CD8-positive, alpha-beta memory T cell (primary cell): ENCODE results near the gene AHRR. TPM values are rescaled to one million over a fixed set of nuclear protein-coding genes. Genes with fewer than 3 reads are reported as not detected.
"Not testable (repeated sequence)": the region's sequence is repeated elsewhere in the genome, so short reads cannot be mapped to it uniquely, and the experiment has no call there.

Source experiments
- CTCF ChIA-PET: fragments of 350-600 bp; sonication (Branson Sonifier 250); formaldehyde crosslinking; loops from one replicate; lab custom pipeline; 2021; ENCODE audit warnings: antibody characterized with exemption; lab: Charles Lee
- POLR2A ChIA-PET: fragments of 350-600 bp; sonication (Branson Sonifier 250); formaldehyde crosslinking; loops from one replicate; lab custom pipeline; 2021; ENCODE audit warnings: antibody characterized with exemption; lab: Charles Lee
- DNase-seq, 5 donors: peaks; one replicate each; pipeline versions ENCODE4 v3.0.0 to v3.0.0-alpha.2; 2020 to 2022; ENCODE audit warnings: mixed read lengths in 1 of 5
- H3K27ac ChIP-seq: one replicate; pipeline ENCODE4 v1.7.0; 2013; ENCODE audit warnings: low read depth, mild to moderate bottlenecking, low read length, moderate library complexity
- H3K27me3 ChIP-seq: 2 replicates; pipeline ENCODE4 v1.7.0; 2013; ENCODE audit warnings: low read length, mild to moderate bottlenecking; ENCODE audit not compliant: insufficient read depth, poor library complexity, severe bottlenecking
- H3K36me3 ChIP-seq: 2 replicates; pipeline ENCODE4 v1.7.0; 2013; ENCODE audit warnings: mild to moderate bottlenecking, low read length, moderate library complexity; ENCODE audit not compliant: insufficient read depth
- H3K4me1 ChIP-seq: 2 replicates; pipeline ENCODE4 v1.7.0; 2013; ENCODE audit warnings: mild to moderate bottlenecking, low read length, moderate library complexity; ENCODE audit not compliant: insufficient read depth
- H3K4me3 ChIP-seq: 2 replicates; pipeline ENCODE4 v1.7.0; 2013; ENCODE audit warnings: mild to moderate bottlenecking, low read length
- H3K9me3 ChIP-seq: 2 replicates; pipeline ENCODE4 v1.7.0; 2013; ENCODE audit warnings: mild to moderate bottlenecking, low read length
- H3K27ac Mint-ChIP-seq, 8 donors: one replicate each; pipeline ENCODE4 v1.8.0; 2020 to 2021; ENCODE audit warnings: mixed read lengths in 8 of 8, mild to moderate bottlenecking in 6 of 8, inconsistent platforms in 3 of 8, moderate library complexity in 3 of 8
- H3K27me3 Mint-ChIP-seq, 2 donors: one replicate each; pipeline ENCODE4 v1.8.0; 2020 to 2021; ENCODE audit warnings: mixed read lengths in 2 of 2, mild to moderate bottlenecking in 1 of 2, moderate library complexity in 1 of 2
- H3K36me3 Mint-ChIP-seq, 3 donors: one replicate each; pipeline ENCODE4 v1.8.0; 2020 to 2021; ENCODE audit warnings: mixed read lengths in 3 of 3, inconsistent platforms in 1 of 3, mild to moderate bottlenecking in 1 of 3
- H3K4me1 Mint-ChIP-seq, 3 donors: one replicate each; pipeline ENCODE4 v1.8.0; 2020 to 2021; ENCODE audit warnings: mixed read lengths in 3 of 3, inconsistent platforms in 1 of 3, mild to moderate bottlenecking in 1 of 3
- H3K4me3 Mint-ChIP-seq, 7 donors: one replicate each; pipeline ENCODE4 v1.8.0; 2020 to 2021; ENCODE audit warnings: mixed read lengths in 7 of 7, mild to moderate bottlenecking in 6 of 7, moderate library complexity in 4 of 7, inconsistent platforms in 2 of 7
- H3K9me3 Mint-ChIP-seq, 5 donors: one replicate each; pipeline ENCODE4 v1.8.0; 2020 to 2022; ENCODE audit warnings: mixed read lengths in 5 of 5, mild to moderate bottlenecking in 3 of 5, moderate library complexity in 2 of 5, inconsistent platforms in 1 of 5
- polyA plus RNA-seq: library from polyadenylated mRNA; unstranded; fragments of 300-500 nt; fragmentation: Illumina TruSeq; gene quantifications from one replicate; pipeline ENCODE4 v1.2.3, GENCODE V29; 2021
- total RNA-seq, 2 experiments: library from RNA; stranded (reverse); gene quantifications; one replicate each; pipeline ENCODE4 v1.2.3, GENCODE V29; 2021

Gene AHRR
- total and polyA plus RNA-seq, 3 experiments from 2014 or later = 31.7 to 38.2 TPM; not detected in 1

DNA sequence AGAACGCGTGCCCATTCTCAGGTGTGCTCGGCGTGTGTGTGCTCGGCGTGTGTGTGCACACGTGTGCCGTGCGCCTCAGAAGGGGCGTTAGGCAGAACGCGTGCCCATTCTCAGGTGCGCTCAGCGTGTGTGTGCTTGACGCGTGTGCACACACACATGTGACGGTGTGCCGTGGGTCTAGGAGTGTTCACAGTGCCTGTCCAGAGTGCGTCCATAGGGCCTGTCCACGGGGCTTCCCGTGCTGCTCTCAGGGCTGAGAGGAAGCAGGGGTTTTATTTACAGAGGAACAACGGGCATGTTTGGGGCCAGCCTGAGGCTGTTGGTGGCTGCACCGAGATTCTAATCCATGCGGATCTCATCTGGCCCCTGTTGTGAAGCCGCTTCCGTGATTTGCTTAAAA is 14.2 kb upstream of the AHRR start:
- H3K36me3 ChIP-seq = peaks cover 34% of the 10 kb centered on the region
- no peaks in the 10 kb centered on the region for H3K27me3 Mint-ChIP-seq
- CTCF ChIA-PET = no interaction called here

DNA sequence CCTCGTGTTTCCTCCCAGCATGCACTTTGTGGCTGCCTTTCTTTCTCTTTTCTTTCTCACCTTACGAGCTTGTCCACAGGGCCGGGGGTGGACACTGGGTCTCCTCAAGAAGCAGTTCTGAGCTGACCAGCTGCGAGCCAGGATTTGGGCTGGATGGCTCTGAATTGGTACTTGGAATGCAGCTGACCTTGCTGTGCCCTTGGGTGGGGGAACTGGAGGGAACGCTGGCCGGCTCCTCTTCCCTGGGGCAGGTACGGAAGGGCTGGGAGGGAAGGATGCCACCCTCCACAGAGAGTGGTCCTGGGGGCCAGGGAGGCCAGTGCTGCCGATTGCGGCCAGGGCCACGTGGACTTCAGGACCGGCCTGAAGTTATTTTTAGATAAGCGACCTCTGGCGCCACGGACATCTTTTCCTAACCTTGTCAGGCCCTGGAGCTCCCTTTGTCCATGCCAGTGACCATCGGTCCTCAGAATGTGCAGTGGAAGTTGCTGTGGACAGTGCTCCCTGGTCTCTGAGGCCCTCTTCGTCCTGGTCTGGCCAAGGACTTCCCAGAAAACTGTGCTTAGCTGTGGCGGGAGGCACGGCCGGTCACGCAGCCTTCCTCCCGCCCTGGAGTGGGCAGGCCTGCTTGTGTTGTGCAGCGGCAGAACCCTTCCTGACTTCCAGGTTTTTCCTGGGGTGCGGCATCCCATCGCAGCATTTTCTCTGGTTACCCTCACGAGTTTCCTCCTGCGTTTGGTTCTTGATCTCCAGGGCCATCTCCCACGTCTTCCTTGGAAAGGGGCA is 13.5 kb upstream of the AHRR start:
- Mint-ChIP-seq H3K9me3 (no peaks in the 10 kb centered on the region), H3K27me3 (no peaks in the 10 kb centered on the region), H3K4me3 (no peak overlapping the region), H3K36me3 (peaks cover 0 to 78% (median 5%) of the 10 kb centered on the region in 3 donors), H3K27ac (no peak overlapping the region), H3K4me1 (peaks cover 0 to 13% (median 4%) of the 10 kb centered on the region in 3 donors)
- Histone ChIP-seq H3K36me3 (peaks cover 37% of the 10 kb centered on the region), H3K4me3 (no peak overlapping the region), H3K27me3 (no peaks in the 10 kb centered on the region), H3K27ac (no peak overlapping the region), H3K4me1 (no peaks in the 10 kb centered on the region), H3K9me3 (no peaks in the 10 kb centered on the region)
- ChIA-PET CTCF (interaction anchor here (1.0 kb wide), 1 partner anchor 9 kb away, joined by 3 read pairs; no protein-coding TSS in a partner anchor), POLR2A (interaction anchor here (1.0 kb wide), 1 partner anchor 9 kb away, joined by 3 read pairs; no protein-coding TSS in a partner anchor)
- peak in 1 of 5 donors; percentile 38 for DNase-seq

More for the DNA sequence above, 14.2 kb upstream of the AHRR start:
- no peak overlapping the region for H3K27ac ChIP-seq
- Mint-ChIP-seq H3K27ac (no peak overlapping the region), H3K9me3 (no peaks in the 10 kb centered on the region), H3K4me3 (no peak overlapping the region), H3K36me3 (peaks cover 0 to 74% (median 5%) of the 10 kb centered on the region in 3 donors), H3K4me1 (peaks cover 7 to 20% (median 9%) of the 10 kb centered on the region in 3 donors)
- H3K4me3 ChIP-seq = no peak overlapping the region
- H3K4me1 ChIP-seq = no peaks in the 10 kb centered on the region
- no peaks in the 10 kb centered on the region for H3K9me3 ChIP-seq
- no peaks in the 10 kb centered on the region for H3K27me3 ChIP-seq
- POLR2A ChIA-PET = no interaction called here
- DNase-seq = peak in 1 of 5 donors; percentile 9

DNA sequence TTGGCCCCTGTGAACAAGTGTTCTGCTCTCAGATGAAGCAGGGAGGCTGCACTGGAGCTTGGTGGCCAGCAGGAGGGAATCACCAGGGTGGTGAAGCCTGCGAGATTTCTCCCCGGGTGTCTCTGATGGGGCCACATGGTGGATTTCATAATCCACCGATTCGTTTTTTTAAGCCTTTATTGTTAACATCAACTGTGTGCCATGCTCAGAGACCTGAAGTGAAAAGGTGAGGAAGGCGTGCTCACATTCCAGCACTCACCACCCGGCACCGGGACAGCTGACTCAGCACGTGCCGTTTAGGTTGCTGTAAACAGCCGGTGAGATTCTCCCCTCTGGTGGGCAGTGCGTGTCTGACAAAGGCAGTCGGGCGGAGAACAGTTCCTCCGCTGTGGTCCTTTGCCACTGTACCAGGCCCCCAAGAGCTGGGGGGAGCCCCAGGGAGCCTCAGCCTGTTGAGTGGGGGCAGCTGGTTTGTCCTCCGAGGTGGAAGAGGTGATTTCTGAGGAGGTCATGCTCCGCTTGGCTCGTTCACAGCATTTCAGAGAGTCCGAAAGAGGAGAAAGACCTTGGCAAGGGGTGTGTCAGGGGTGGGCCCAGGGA is 12.7 kb upstream of the AHRR start:
- H3K9me3 ChIP-seq = no peaks in the 10 kb centered on the region
- ChIA-PET POLR2A (interaction anchor here (1.0 kb wide), 1 partner anchor 8 kb away, joined by 3 read pairs; no protein-coding TSS in a partner anchor), CTCF (interaction anchor here (1.0 kb wide), 1 partner anchor 9 kb away, joined by 3 read pairs; no protein-coding TSS in a partner anchor)
- DNase-seq = peak in 1 of 5 donors; percentile 33
- H3K27me3 Mint-ChIP-seq = no peaks in the 10 kb centered on the region
- H3K27ac ChIP-seq = no peak overlapping the region
- H3K4me1 ChIP-seq = no peaks in the 10 kb centered on the region
- H3K36me3 ChIP-seq = peaks cover 43% of the 10 kb centered on the region
- peaks cover 0 to 80% (median 5%) of the 10 kb centered on the region in 3 donors for H3K36me3 Mint-ChIP-seq
- H3K27me3 ChIP-seq = no peaks in the 10 kb centered on the region
- no peak overlapping the region for H3K4me3 ChIP-seq
- H3K4me3 Mint-ChIP-seq = no peak overlapping the region
- H3K27ac Mint-ChIP-seq = no peak overlapping the region
- peaks cover 0 to 8% (median 4%) of the 10 kb centered on the region in 3 donors for H3K4me1 Mint-ChIP-seq
- no peaks in the 10 kb centered on the region for H3K9me3 Mint-ChIP-seq

DNA sequence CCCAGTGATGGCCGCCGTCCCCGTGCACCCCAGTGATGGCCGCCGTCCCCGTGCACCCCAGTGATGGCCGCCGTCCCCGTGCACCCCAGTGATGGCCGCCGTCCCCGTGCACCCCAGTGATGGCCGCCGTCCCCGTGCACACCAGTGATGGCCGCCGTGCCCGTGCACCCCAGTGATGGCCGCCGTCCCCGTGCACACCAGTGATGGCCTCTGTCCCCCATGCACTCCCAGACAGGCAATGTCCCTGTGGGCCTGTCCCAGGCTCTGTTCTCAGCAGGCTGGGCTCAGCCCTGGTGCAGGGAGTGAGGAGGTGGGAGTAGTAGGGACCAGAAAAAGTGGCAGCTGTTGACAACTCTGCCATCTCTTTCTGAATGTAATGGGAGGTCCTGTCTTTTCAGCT is 11.7 kb upstream of the AHRR start:
- H3K27me3 ChIP-seq, H3K4me3 Mint-ChIP-seq, POLR2A ChIA-PET, H3K4me1 ChIP-seq, H3K27me3 Mint-ChIP-seq, H3K27ac ChIP-seq, H3K27ac Mint-ChIP-seq, H3K4me3 ChIP-seq, DNase-seq, H3K4me1 Mint-ChIP-seq, H3K9me3 Mint-ChIP-seq, CTCF ChIA-PET, H3K9me3 ChIP-seq: not testable (repeated sequence)
- peaks cover 48% of the 10 kb centered on the region for H3K36me3 ChIP-seq
- H3K36me3 Mint-ChIP-seq = peaks cover 3 to 84% (median 12%) of the 10 kb centered on the region in 3 donors

DNA sequence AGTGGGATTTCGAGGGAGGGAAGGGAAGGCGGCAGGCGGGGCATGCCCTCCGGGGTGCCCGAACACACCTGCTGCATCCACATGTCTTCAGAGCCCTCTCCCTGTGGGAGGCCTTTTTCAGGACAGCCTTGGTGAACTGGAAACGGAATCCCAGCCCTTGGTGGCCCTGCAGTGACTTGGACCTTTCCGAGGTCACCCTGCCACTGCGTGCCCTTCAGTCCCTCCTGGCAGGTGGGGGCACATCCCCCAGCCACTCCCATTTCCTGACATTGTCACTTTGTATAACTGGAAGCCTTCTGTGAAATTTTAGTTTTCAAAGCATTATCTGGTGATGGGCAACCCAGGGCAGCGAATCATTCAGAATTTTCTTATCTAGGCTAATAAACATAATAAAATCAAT is 11.0 kb upstream of the AHRR start:
- Mint-ChIP-seq H3K4me1 (peaks cover 0 to 8% (median 2%) of the 10 kb centered on the region in 3 donors), H3K27me3 (no peaks in the 10 kb centered on the region), H3K4me3 (no peak overlapping the region), H3K36me3 (peaks cover 3 to 85% (median 13%) of the 10 kb centered on the region in 3 donors), H3K9me3 (no peaks in the 10 kb centered on the region), H3K27ac (peak overlapping the region in 1 of 8 donors; percentile 33)
- Histone ChIP-seq H3K4me3 (no peak overlapping the region), H3K27me3 (no peaks in the 10 kb centered on the region), H3K36me3 (peaks cover 48% of the 10 kb centered on the region), H3K27ac (no peak overlapping the region), H3K9me3 (no peaks in the 10 kb centered on the region), H3K4me1 (no peaks in the 10 kb centered on the region)
- no peak for DNase-seq
- ChIA-PET CTCF (no interaction called here), POLR2A (no interaction called here)

DNA sequence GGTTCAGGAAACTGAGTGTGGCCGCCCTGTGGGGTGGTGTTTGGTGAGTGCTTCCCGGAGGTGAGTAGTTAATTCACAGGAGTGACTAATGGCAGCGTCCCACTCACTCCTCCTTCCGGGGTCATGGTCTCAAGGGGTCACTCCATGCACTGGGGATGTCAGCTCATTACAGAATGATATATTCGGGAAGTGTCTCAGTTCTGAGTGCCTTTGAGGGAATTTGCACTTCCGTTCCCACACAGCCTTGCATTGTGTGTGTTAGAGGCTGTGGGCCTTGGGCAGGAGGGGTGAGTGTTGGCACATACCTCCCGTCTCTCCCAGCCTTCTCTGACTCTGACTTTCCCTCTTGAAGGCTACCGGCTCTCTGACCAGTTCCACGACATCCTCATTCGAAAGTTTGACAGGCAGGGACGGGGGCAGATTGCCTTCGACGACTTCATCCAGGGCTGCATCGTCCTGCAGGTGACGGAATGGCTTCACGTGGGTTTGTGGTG is 10.5 kb upstream of the AHRR start:
- no peak overlapping the region for H3K27ac Mint-ChIP-seq
- no peaks in the 10 kb centered on the region for H3K27me3 Mint-ChIP-seq
- H3K4me1 Mint-ChIP-seq = peaks cover 0 to 8% (median 2%) of the 10 kb centered on the region in 3 donors

DNA sequence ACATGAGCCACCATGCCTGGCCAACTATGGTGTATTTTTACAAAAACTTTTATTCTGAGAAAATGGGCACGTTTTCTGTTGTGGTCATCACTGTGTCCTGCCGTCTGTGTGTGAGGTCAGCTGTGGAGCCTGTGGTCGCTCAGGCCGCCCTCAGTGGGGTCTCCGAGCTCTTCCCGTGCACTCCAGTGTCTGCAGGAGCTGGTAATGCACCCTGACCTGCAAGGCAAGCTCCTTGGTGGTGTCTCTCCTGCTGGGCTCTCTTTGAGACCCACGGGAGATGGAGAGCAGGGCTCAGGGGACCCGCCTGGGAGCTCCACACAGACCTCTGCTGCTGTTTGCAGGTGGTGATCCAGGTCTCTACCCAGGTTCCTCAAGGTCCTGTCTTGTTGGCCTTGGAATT is 9.6 kb upstream of the AHRR start:
- H3K27ac Mint-ChIP-seq = peak overlapping the region in 1 of 8 donors; percentile 83
- DNase-seq = no peak
- no peak overlapping the region for H3K4me3 Mint-ChIP-seq
- no peak overlapping the region for H3K4me3 ChIP-seq
- H3K36me3 ChIP-seq = peaks cover 37% of the 10 kb centered on the region
- no peaks in the 10 kb centered on the region for H3K27me3 Mint-ChIP-seq
- CTCF ChIA-PET = no interaction called here
- H3K4me1 ChIP-seq = no peaks in the 10 kb centered on the region
- no peaks in the 10 kb centered on the region for H3K27me3 ChIP-seq
- H3K9me3 Mint-ChIP-seq = no peaks in the 10 kb centered on the region
- peaks cover 2 to 17% (median 5%) of the 10 kb centered on the region in 3 donors for H3K4me1 Mint-ChIP-seq
- POLR2A ChIA-PET = no interaction called here
- no peak overlapping the region for H3K27ac ChIP-seq
- H3K9me3 ChIP-seq = no peaks in the 10 kb centered on the region
- peaks cover 3 to 82% (median 13%) of the 10 kb centered on the region in 3 donors for H3K36me3 Mint-ChIP-seq

More for the DNA sequence above, 10.5 kb upstream of the AHRR start:
- no peaks in the 10 kb centered on the region for H3K9me3 ChIP-seq
- no peaks in the 10 kb centered on the region for H3K4me1 ChIP-seq
- CTCF ChIA-PET = no interaction called here
- DNase-seq = no peak
- no peak overlapping the region for H3K4me3 ChIP-seq
- H3K9me3 Mint-ChIP-seq = no peaks in the 10 kb centered on the region
- POLR2A ChIA-PET = no interaction called here
- no peaks in the 10 kb centered on the region for H3K27me3 ChIP-seq
- H3K4me3 Mint-ChIP-seq = peak overlapping the region in 1 of 7 donors; percentile 13
- H3K36me3 ChIP-seq = peaks cover 47% of the 10 kb centered on the region
- H3K27ac ChIP-seq = no peak overlapping the region
- peaks cover 3 to 83% (median 13%) of the 10 kb centered on the region in 3 donors for H3K36me3 Mint-ChIP-seq

DNA sequence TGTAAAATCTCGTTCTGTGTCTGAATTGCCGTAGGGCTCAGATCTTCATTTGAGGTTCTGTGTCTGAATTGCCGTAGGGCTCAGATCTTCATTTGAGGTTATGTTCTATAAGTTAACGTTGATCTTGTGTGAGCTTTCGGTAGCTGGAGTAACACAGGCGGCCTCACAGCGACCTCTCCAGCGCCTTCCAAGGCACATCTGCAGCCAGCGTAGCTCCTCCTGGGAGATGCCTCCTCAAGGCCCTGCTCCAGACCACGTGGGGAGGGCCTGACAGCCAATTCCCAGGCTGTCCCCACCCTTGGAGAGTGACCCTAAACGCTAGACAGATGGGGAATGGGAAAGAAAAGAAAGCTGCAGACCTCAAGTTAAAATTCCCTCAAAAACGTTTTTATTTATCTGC is 8.7 kb upstream of the AHRR start:
- no peaks in the 10 kb centered on the region for H3K9me3 Mint-ChIP-seq
- peak overlapping the region in 1 of 8 donors; percentile 42 for H3K27ac Mint-ChIP-seq
- ChIA-PET CTCF (no interaction called here), POLR2A (no interaction called here)
- H3K27me3 ChIP-seq = no peaks in the 10 kb centered on the region
- no peaks in the 10 kb centered on the region for H3K4me1 ChIP-seq
- no peaks in the 10 kb centered on the region for H3K9me3 ChIP-seq
- no peaks in the 10 kb centered on the region for H3K27me3 Mint-ChIP-seq
- no peak overlapping the region for H3K27ac ChIP-seq
- H3K36me3 ChIP-seq = peaks cover 30% of the 10 kb centered on the region
- H3K4me3 ChIP-seq = no peak overlapping the region
- peaks cover 3 to 75% (median 13%) of the 10 kb centered on the region in 3 donors for H3K36me3 Mint-ChIP-seq
- peak in 1 of 5 donors; percentile 19 for DNase-seq
- H3K4me3 Mint-ChIP-seq = no peak overlapping the region
- peaks cover 2 to 20% (median 5%) of the 10 kb centered on the region in 3 donors for H3K4me1 Mint-ChIP-seq
